ENCODE data around the gene CXCR4. TPM values are rescaled to one million over a fixed set of nuclear protein-coding genes. Genes with fewer than 3 reads are reported as not detected.

CXCR4 gene
- total and polyA plus RNA-seq, 12 donors, result 1.5 to 24.0 (median 4.4) TPM

DNA sequence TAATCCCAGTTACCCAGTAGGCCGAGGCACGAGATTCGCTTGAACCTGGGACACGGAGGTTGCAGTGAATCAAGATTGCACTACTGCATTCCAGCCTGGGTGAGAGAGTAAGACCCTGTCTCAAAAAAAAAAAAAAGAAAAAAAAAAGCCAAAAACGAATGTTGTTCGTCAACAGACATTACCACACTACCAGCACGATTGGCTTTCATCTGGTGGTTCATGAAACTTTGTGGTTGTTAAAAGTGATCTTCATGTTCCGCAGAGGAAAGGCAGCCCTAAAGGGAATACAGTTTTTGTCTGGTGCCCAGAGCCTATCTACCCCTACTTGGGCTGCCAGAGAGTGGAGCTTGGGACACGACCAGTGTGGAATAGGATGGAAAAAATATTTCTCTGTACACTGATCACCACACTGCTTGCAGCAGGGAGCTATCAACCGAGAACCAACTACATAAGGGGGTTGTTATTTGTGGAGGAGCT, 13.6 kb upstream of the CXCR4 start:
- DNase-seq, result no peak
- ATAC-seq, result no peak
- no peaks in the 10 kb centered on the region for H3K9me3 ChIP-seq
- no peaks in the 10 kb centered on the region for H3K36me3 ChIP-seq
- H3K27ac ChIP-seq, result peak overlapping the region in 1 of 10 donors; percentile 88
- intact Hi-C loops (cut with DNase I), result no loop called here
- H3K4me1 ChIP-seq, result peaks cover 0 to 76% (median 0%) of the 10 kb centered on the region in 9 donors
- WGBS, 2 donors, result 89 to 90% methylated on average over 10 of the region's 10 CpGs
- peaks cover 0 to 13% (median 0%) of the 10 kb centered on the region in 7 donors for H3K27me3 ChIP-seq
- TF ChIP-seq, protein P1, sequence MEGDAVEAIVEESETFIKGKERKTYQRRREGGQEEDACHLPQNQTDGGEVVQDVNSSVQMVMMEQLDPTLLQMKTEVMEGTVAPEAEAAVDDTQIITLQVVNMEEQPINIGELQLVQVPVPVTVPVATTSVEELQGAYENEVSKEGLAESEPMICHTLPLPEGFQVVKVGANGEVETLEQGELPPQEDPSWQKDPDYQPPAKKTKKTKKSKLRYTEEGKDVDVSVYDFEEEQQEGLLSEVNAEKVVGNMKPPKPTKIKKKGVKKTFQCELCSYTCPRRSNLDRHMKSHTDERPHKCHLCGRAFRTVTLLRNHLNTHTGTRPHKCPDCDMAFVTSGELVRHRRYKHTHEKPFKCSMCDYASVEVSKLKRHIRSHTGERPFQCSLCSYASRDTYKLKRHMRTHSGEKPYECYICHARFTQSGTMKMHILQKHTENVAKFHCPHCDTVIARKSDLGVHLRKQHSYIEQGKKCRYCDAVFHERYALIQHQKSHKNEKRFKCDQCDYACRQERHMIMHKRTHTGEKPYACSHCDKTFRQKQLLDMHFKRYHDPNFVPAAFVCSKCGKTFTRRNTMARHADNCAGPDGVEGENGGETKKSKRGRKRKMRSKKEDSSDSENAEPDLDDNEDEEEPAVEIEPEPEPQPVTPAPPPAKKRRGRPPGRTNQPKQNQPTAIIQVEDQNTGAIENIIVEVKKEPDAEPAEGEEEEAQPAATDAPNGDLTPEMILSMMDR (IDR thresholded peaks at IDR 0.05), result no peak
- H3K4me3 ChIP-seq, result peak overlapping the region in 1 of 10 donors; percentile 23

GRCh38 chr2:136130511-136130910, 12.6 kb upstream of the CXCR4 start:
- WGBS, 2 donors, result 95 to 100% methylated on average over 1 of the region's 1 CpG
- Histone ChIP-seq H3K4me1 (peaks cover 0 to 74% (median 0%) of the 10 kb centered on the region in 9 donors), H3K27ac (peak overlapping the region in 1 of 10 donors; percentile 79), H3K9me3 (no peaks in the 10 kb centered on the region), H3K4me3 (no peak overlapping the region), H3K36me3 (no peaks in the 10 kb centered on the region), H3K27me3 (peaks cover 0 to 21% (median 0%) of the 10 kb centered on the region in 7 donors)
- intact Hi-C loops (cut with DNase I), result no loop called here
- no peak for ATAC-seq
- TF ChIP-seq, protein P1 (IDR thresholded peaks at IDR 0.05), result no peak
- no peak for DNase-seq

GRCh38 chr2:136130045-136130444, 12.1 kb upstream of the CXCR4 start:
- Histone ChIP-seq H3K27ac (peak overlapping the region in 1 of 10 donors; percentile 79), H3K27me3 (peaks cover 0 to 26% (median 0%) of the 10 kb centered on the region in 7 donors), H3K4me1 (peaks cover 0 to 74% (median 0%) of the 10 kb centered on the region in 9 donors), H3K4me3 (no peak overlapping the region), H3K9me3 (no peaks in the 10 kb centered on the region), H3K36me3 (no peaks in the 10 kb centered on the region)
- DNase-seq, result no peak
- no peak for ATAC-seq
- WGBS, 2 donors, result 75 to 81% methylated on average over 3 of the region's 3 CpGs
- intact Hi-C loops (cut with DNase I), result no loop called here
- TF ChIP-seq, protein P1 (IDR thresholded peaks at IDR 0.05), result no peak

DNA sequence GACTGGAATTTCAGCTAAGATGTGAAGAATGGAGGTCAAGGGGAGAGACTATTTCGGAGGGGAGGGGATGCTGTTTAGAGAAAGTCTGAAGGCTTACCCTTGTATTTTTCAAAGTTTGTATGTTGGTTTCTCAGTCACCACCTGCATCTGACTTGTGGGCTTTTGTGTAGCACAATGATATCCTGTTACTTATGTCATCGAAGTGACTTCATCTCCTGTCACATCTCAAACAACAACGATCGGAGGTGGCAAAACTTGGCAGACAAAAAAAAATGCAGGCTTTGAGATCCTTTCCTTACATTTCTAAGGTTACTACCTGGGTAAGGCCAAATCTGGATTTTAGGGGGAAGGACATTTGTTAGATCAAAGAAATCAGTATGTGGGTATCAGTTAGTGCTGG, 11.7 kb upstream of the CXCR4 start:
- intact Hi-C loops (cut with DNase I), result loop anchor here in 1 of 10 donors (10.0 kb wide), 1 partner anchor 245 kb away; no protein-coding TSS in a partner anchor
- TF ChIP-seq, protein P1 (IDR thresholded peaks at IDR 0.05), result no peak
- Histone ChIP-seq H3K4me3 (no peak overlapping the region), H3K27me3 (peaks cover 0 to 31% (median 2%) of the 10 kb centered on the region in 7 donors), H3K9me3 (no peaks in the 10 kb centered on the region), H3K36me3 (no peaks in the 10 kb centered on the region), H3K27ac (peak overlapping the region in 1 of 10 donors; percentile 79), H3K4me1 (peaks cover 0 to 74% (median 0%) of the 10 kb centered on the region in 9 donors)
- peak in 1 of 8 donors; percentile 22 for ATAC-seq
- WGBS, 2 donors, result 63 to 73% methylated on average over 4 of the region's 4 CpGs
- DNase-seq, result no peak

Measured in heart right ventricle (tissue), 16 donors.